ENCODE results near the gene CRLF1.

- no peak for TF ChIP-seq CTCF (IDR thresholded peaks at IDR 0.05; ENCODE audit: low read depth, low read length)
- no peak for TF ChIP-seq EZH2phosphoT487 (IDR thresholded peaks at IDR 0.05; ENCODE audit: low read depth)
Observed at GRCh38 chr19:18607226-18608101, 865 bp upstream of the CRLF1 start.

Data from OCI-LY3 (cell line).